Tibial nerve (tissue), 4 donors: ENCODE measurements around the gene MYRFL. TPM values are rescaled to one million over a fixed set of nuclear protein-coding genes. Genes with fewer than 3 reads are reported as not detected.
A peak's percentile ranks its signal among the peaks of the same experiment; 100 is the strongest.

ENCODE experiments used
- DNase-seq, 2 donors: peaks; one replicate each; pipeline ENCODE4 v3.0.0-alpha.2; 2019; ENCODE audit warnings: low spot score in 2 of 2
- H3K27ac ChIP-seq, 4 donors: fragments of 200-600 bp; sonication (generic) in 3 of 4; one replicate each; pipeline ENCODE4 v1.5.1; 2017 to 2019; ENCODE audit warnings: mild to moderate bottlenecking in 1 of 4
- H3K27me3 ChIP-seq, 2 donors: fragments of 200-600 bp; sonication (generic) in 1 of 2; one replicate each; pipeline versions ENCODE4 v1.5.1 to v1.6.0; 2017 to 2019
- H3K36me3 ChIP-seq, 3 donors: fragments of 200-600 bp; sonication (generic); one replicate each; pipeline ENCODE4 v1.5.1; 2018 to 2019
- H3K4me1 ChIP-seq, 4 donors: fragments of 200-600 bp; sonication (generic) in 3 of 4; one replicate each; pipeline ENCODE4 v1.5.1; 2017 to 2019
- H3K4me3 ChIP-seq, 4 donors: fragments of 200-600 bp; sonication (generic) in 3 of 4; one replicate each; pipeline ENCODE4 v1.5.1; 2017 to 2019; ENCODE audit warnings: mild to moderate bottlenecking in 1 of 4, moderate library complexity in 1 of 4
- H3K9me3 ChIP-seq, 4 donors: fragments of 200-600 bp; sonication (generic) in 3 of 4; one replicate each; pipeline ENCODE4 v1.5.1; 2017 to 2019
- CTCF ChIP-seq, 5 experiments: fragments of 200-600 bp in 3 of 5; fragments of 450-650 bp in 2 of 5; sonication (generic) in 3 of 5; IDR thresholded peaks; one replicate each; pipeline ENCODE4 v1.5.1; 2016 to 2019; ENCODE audit warnings: antibody characterized with exemption in 5 of 5, mild to moderate bottlenecking in 3 of 5, moderate library complexity in 2 of 5
- EP300 ChIP-seq, 2 donors: sonication (generic); formaldehyde crosslinking; IDR thresholded peaks; one replicate each; pipeline ENCODE4 v1.6.1; 2017; ENCODE audit warnings: antibody characterized with exemption in 2 of 2, mild to moderate bottlenecking in 1 of 2
- POLR2A ChIP-seq, 2 donors: fragments of 450-650 bp; IDR thresholded peaks; one replicate each; pipeline ENCODE4 v1.6.1; 2017; ENCODE audit warnings: antibody characterized with exemption in 2 of 2, mild to moderate bottlenecking in 2 of 2, moderate library complexity in 2 of 2
- WGBS, 2 donors: methylation state at CpG; one replicate each; pipeline ENCODE4 v1.1.5; 2018; 5-methylcytosine and 5-hydroxymethylcytosine counted together
- total RNA-seq, 4 donors: library from RNA; depleted of rRNA; stranded (reverse); fragments of >200 nt; gene quantifications; one replicate each; pipeline ENCODE4 v1.1.0, GENCODE V29; 2016

MYRFL gene
- total RNA-seq, 4 donors from 2014 or later, result 0.20 TPM; not detected in 3

GRCh38 chr12:69896653-69897381 lies 71.8 kb downstream of the MYRFL start:
- TF ChIP-seq CTCF (IDR thresholded peaks at IDR 0.05), result no peak
- TF ChIP-seq POLR2A (IDR thresholded peaks at IDR 0.05), result no peak
- no peak for TF ChIP-seq EP300 (IDR thresholded peaks at IDR 0.05)
- no peaks in the 10 kb centered on the region for H3K36me3 ChIP-seq
- H3K27ac ChIP-seq, result no peak overlapping the region
- no peak overlapping the region for H3K4me3 ChIP-seq
- DNase-seq, result no peak
- peaks cover 0 to 13% (median 0%) of the 10 kb centered on the region in 4 donors for H3K4me1 ChIP-seq
- no peaks in the 10 kb centered on the region for H3K9me3 ChIP-seq
- no peaks in the 10 kb centered on the region for H3K27me3 ChIP-seq
- WGBS, 2 donors, result 86 to 87% methylated on average over 4 of the region's 4 CpGs

- Histone ChIP-seq H3K36me3 (no peaks in the 10 kb centered on the region), H3K27me3 (no peaks in the 10 kb centered on the region), H3K4me1 (peaks cover 0 to 13% (median 0%) of the 10 kb centered on the region in 4 donors), H3K4me3 (no peak overlapping the region), H3K9me3 (no peaks in the 10 kb centered on the region), H3K27ac (no peak overlapping the region)
- WGBS, 2 donors, result 75% methylated on average over 1 of the region's 1 CpG; no CpG with 5 or more reads in 1 of the 2 donors
- DNase-seq, result no peak
- TF ChIP-seq EP300 (IDR thresholded peaks at IDR 0.05), result peak in 1 of 2 donors; percentile 16
- TF ChIP-seq POLR2A (IDR thresholded peaks at IDR 0.05), result no peak
These were observed 72.7 kb downstream of the MYRFL start for GRCh38 chr12:69897744-69898143.

GRCh38 chr12:69898236-69898635 lies 73.2 kb downstream of the MYRFL start:
- H3K27ac ChIP-seq, result no peak overlapping the region
- no peak for TF ChIP-seq POLR2A (IDR thresholded peaks at IDR 0.05)
- no peak for TF ChIP-seq CTCF (IDR thresholded peaks at IDR 0.05)
- WGBS, 2 donors, result 5 to 68% methylated on average over 3 of the region's 3 CpGs
- H3K27me3 ChIP-seq, result no peaks in the 10 kb centered on the region
- no peak overlapping the region for H3K4me3 ChIP-seq
- H3K36me3 ChIP-seq, result no peaks in the 10 kb centered on the region
- no peaks in the 10 kb centered on the region for H3K9me3 ChIP-seq
- no peak for DNase-seq
- H3K4me1 ChIP-seq, result peaks cover 0 to 13% (median 0%) of the 10 kb centered on the region in 4 donors

GRCh38 chr12:69900720-69901131 lies 75.7 kb downstream of the MYRFL start:
- Histone ChIP-seq H3K36me3 (no peaks in the 10 kb centered on the region), H3K27me3 (no peaks in the 10 kb centered on the region), H3K9me3 (no peaks in the 10 kb centered on the region), H3K4me1 (peaks cover 0 to 26% (median 0%) of the 10 kb centered on the region in 4 donors), H3K27ac (no peak overlapping the region), H3K4me3 (no peak overlapping the region)
- TF ChIP-seq POLR2A (IDR thresholded peaks at IDR 0.05) (no peak), CTCF (IDR thresholded peaks at IDR 0.05) (peak; percentile 65 to 86 (median 75)), EP300 (IDR thresholded peaks at IDR 0.05) (peak in 1 of 2 donors; percentile 68)
- 0 to 3% methylated on average over 4 of the region's 4 CpGs for WGBS, 2 donors
- DNase-seq, result peak; percentile 75 to 94

- TF ChIP-seq POLR2A (IDR thresholded peaks at IDR 0.05) (no peak), CTCF (IDR thresholded peaks at IDR 0.05) (no peak), EP300 (IDR thresholded peaks at IDR 0.05) (no peak)
- Histone ChIP-seq H3K27me3 (no peaks in the 10 kb centered on the region), H3K36me3 (no peaks in the 10 kb centered on the region), H3K9me3 (no peaks in the 10 kb centered on the region), H3K27ac (no peak overlapping the region), H3K4me3 (no peak overlapping the region), H3K4me1 (peaks cover 0 to 26% (median 0%) of the 10 kb centered on the region in 4 donors)
- DNase-seq, result no peak
These were observed 76.3 kb downstream of the MYRFL start for GRCh38 chr12:69901221-69901905.
